Measurements from ENCODE around the gene CLK3. TPM values are rescaled to one million over a fixed set of nuclear protein-coding genes. Genes with fewer than 3 reads are reported as not detected.

Gene CLK3
- total and polyA plus RNA-seq, 2 of the 13 experiments (the other 11 are each of a cell fraction or from before 2014, with no cell fraction given) = 41.5 to 82.0 TPM

- TF ChIP-seq CCDC6 (CRISPR knock-in tag; IDR thresholded peaks at IDR 0.05) = 0 out of 2 replicates have a peak, but pooled peaks have one; percentile 60
- TF ChIP-seq ZNF567 (CRISPR knock-in tag; IDR thresholded peaks at IDR 0.05; ENCODE audit: borderline replicate concordance) = no peak
- TF ChIP-seq ZNF274 (CRISPR knock-in tag; IDR thresholded peaks at IDR 0.05) = no peak
- TF ChIP-seq MEIS1 (CRISPR knock-in tag; IDR thresholded peaks at IDR 0.05; ENCODE audit: borderline replicate concordance) = peak; percentile 29; the same call in 1 of the 2 replicates
- TF ChIP-seq, protein P1, sequence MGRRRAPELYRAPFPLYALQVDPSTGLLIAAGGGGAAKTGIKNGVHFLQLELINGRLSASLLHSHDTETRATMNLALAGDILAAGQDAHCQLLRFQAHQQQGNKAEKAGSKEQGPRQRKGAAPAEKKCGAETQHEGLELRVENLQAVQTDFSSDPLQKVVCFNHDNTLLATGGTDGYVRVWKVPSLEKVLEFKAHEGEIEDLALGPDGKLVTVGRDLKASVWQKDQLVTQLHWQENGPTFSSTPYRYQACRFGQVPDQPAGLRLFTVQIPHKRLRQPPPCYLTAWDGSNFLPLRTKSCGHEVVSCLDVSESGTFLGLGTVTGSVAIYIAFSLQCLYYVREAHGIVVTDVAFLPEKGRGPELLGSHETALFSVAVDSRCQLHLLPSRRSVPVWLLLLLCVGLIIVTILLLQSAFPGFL (CRISPR knock-in tag; IDR thresholded peaks at IDR 0.05) = no peak
- TF ChIP-seq NPAS2 (CRISPR knock-in tag; IDR thresholded peaks at IDR 0.05; ENCODE audit: borderline replicate concordance) = no peak
- TF ChIP-seq HNF4G (IDR thresholded peaks at IDR 0.05; ENCODE audit: borderline replicate concordance, low read depth, low read length) = no peak
- no peak; the same call in 1 of the 2 replicates for TF ChIP-seq HNF4G (CRISPR knock-in tag; IDR thresholded peaks at IDR 0.05; ENCODE audit: borderline replicate concordance, low read depth)
- TF ChIP-seq ZNF121 (CRISPR knock-in tag; IDR thresholded peaks at IDR 0.05) = no peak
- no peak for TF ChIP-seq ZNF10 (CRISPR knock-in tag; IDR thresholded peaks at IDR 0.05; ENCODE audit: borderline replicate concordance, low read depth)
- TF ChIP-seq ATM (IDR thresholded peaks at IDR 0.05; ENCODE audit: borderline replicate concordance) = no peak
- TF ChIP-seq HNRNPL (IDR thresholded peaks at IDR 0.05; ENCODE audit: low read depth, low read length) = no peak
- no peak for TF ChIP-seq KLF13 (CRISPR knock-in tag; IDR thresholded peaks at IDR 0.05)
- no peak for TF ChIP-seq RFX1 (IDR thresholded peaks at IDR 0.05)
- TF ChIP-seq SIN3A (IDR thresholded peaks at IDR 0.05; ENCODE audit: borderline replicate concordance, low read depth, low read length) = peak; percentile 37; the same call in 1 of the 2 replicates
- TF ChIP-seq, protein P2, sequence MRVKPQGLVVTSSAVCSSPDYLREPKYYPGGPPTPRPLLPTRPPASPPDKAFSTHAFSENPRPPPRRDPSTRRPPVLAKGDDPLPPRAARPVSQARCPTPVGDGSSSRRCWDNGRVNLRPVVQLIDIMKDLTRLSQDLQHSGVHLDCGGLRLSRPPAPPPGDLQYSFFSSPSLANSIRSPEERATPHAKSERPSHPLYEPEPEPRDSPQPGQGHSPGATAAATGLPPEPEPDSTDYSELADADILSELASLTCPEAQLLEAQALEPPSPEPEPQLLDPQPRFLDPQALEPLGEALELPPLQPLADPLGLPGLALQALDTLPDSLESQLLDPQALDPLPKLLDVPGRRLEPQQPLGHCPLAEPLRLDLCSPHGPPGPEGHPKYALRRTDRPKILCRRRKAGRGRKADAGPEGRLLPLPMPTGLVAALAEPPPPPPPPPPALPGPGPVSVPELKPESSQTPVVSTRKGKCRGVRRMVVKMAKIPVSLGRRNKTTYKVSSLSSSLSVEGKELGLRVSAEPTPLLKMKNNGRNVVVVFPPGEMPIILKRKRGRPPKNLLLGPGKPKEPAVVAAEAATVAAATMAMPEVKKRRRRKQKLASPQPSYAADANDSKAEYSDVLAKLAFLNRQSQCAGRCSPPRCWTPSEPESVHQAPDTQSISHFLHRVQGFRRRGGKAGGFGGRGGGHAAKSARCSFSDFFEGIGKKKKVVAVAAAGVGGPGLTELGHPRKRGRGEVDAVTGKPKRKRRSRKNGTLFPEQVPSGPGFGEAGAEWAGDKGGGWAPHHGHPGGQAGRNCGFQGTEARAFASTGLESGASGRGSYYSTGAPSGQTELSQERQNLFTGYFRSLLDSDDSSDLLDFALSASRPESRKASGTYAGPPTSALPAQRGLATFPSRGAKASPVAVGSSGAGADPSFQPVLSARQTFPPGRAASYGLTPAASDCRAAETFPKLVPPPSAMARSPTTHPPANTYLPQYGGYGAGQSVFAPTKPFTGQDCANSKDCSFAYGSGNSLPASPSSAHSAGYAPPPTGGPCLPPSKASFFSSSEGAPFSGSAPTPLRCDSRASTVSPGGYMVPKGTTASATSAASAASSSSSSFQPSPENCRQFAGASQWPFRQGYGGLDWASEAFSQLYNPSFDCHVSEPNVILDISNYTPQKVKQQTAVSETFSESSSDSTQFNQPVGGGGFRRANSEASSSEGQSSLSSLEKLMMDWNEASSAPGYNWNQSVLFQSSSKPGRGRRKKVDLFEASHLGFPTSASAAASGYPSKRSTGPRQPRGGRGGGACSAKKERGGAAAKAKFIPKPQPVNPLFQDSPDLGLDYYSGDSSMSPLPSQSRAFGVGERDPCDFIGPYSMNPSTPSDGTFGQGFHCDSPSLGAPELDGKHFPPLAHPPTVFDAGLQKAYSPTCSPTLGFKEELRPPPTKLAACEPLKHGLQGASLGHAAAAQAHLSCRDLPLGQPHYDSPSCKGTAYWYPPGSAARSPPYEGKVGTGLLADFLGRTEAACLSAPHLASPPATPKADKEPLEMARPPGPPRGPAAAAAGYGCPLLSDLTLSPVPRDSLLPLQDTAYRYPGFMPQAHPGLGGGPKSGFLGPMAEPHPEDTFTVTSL (CRISPR knock-in tag; IDR thresholded peaks at IDR 0.05; ENCODE audit: borderline replicate concordance) = no peak
- no peak for TF ChIP-seq ZUFSP (CRISPR knock-in tag; IDR thresholded peaks at IDR 0.05; ENCODE audit: borderline replicate concordance)
- no peak for TF ChIP-seq ZNF3 (CRISPR knock-in tag; IDR thresholded peaks at IDR 0.05)
- no peak for TF ChIP-seq ZFP82 (CRISPR knock-in tag; IDR thresholded peaks at IDR 0.05; ENCODE audit: borderline replicate concordance)
- TF ChIP-seq ZNF326 (CRISPR knock-in tag; IDR thresholded peaks at IDR 0.05; ENCODE audit: borderline replicate concordance) = no peak
Observed at GRCh38 chr15:74598126-74598842, 17.4 kb upstream of the CLK3 start (continued).
